ENCODE measurements around the gene MRM1.
"Not testable (repeated sequence)": the region's sequence is repeated elsewhere in the genome, so short reads cannot be mapped to it uniquely, and the experiment has no call there.

The MRM1 gene

GRCh38 chr17:36602030-36602748 lies 806 bp downstream of the MRM1 start:
- DNase-seq = no peak

- peak; percentile 27 for DNase-seq
Measured at GRCh38 chr17:36602924-36603384, 1.6 kb downstream of the MRM1 start.

GRCh38 chr17:36605028-36605427 lies 3.6 kb downstream of the MRM1 start:
- not testable (repeated sequence) for DNase-seq

- no peak for DNase-seq
Measured at GRCh38 chr17:36608280-36608679, 6.9 kb downstream of the MRM1 start.

GRCh38 chr17:36608794-36609497 lies 7.6 kb downstream of the MRM1 start:
- peak; percentile 83 for DNase-seq

- peak; percentile 64 for DNase-seq
Measured at GRCh38 chr17:36609498-36609862, 8.1 kb downstream of the MRM1 start.

GRCh38 chr17:36610474-36610873 lies 9.1 kb downstream of the MRM1 start:
- DNase-seq = no peak

- no peak for DNase-seq
Measured at GRCh38 chr17:36611345-36612072, 10.1 kb downstream of the MRM1 start.

GRCh38 chr17:36612323-36612722 lies 10.9 kb downstream of the MRM1 start:
- no peak for DNase-seq

GRCh38 chr17:36613155-36613554 lies 11.8 kb downstream of the MRM1 start:
- DNase-seq = peak; percentile 50

GRCh38 chr17:36614081-36614480 lies 12.7 kb downstream of the MRM1 start:
- DNase-seq = no peak

- no peak for DNase-seq
Measured at GRCh38 chr17:36614933-36615332, 13.6 kb downstream of the MRM1 start.

- no peak for DNase-seq
Measured at GRCh38 chr17:36616061-36617029, 15.0 kb downstream of the MRM1 start.

- DNase-seq = no peak
Measured at GRCh38 chr17:36617773-36618172, 16.4 kb downstream of the MRM1 start.

- DNase-seq = no peak
Measured at GRCh38 chr17:36623281-36623680, 21.9 kb downstream of the MRM1 start.

- no peak for DNase-seq
Measured at GRCh38 chr17:36625188-36625587, 23.8 kb downstream of the MRM1 start.

GRCh38 chr17:36627101-36627500 lies 25.7 kb downstream of the MRM1 start:
- DNase-seq = no peak

GRCh38 chr17:36628576-36628975 lies 27.2 kb downstream of the MRM1 start:
- no peak for DNase-seq

- peak; percentile 29 for DNase-seq
Measured at GRCh38 chr17:36629252-36629847, 28.0 kb downstream of the MRM1 start.

- DNase-seq = no peak
Measured at GRCh38 chr17:36629970-36630502, 28.7 kb downstream of the MRM1 start.

- no peak for DNase-seq
Measured at GRCh38 chr17:36631022-36631421, 29.6 kb downstream of the MRM1 start.

Measured in NCI-H2171 (cell line).